GM12872 (cell line): Measurements from ENCODE around the gene SLC25A6.

Experiments
- TF ChIP-seq, protein P1 (sequence below): IDR thresholded peaks from 3 replicates; pipeline ENCODE4 v1.5.1; 2011; ENCODE audit warnings: low read depth, mild to moderate bottlenecking, low read length, moderate library complexity; ENCODE audit not compliant: insufficient read depth

The SLC25A6 gene

DNA sequence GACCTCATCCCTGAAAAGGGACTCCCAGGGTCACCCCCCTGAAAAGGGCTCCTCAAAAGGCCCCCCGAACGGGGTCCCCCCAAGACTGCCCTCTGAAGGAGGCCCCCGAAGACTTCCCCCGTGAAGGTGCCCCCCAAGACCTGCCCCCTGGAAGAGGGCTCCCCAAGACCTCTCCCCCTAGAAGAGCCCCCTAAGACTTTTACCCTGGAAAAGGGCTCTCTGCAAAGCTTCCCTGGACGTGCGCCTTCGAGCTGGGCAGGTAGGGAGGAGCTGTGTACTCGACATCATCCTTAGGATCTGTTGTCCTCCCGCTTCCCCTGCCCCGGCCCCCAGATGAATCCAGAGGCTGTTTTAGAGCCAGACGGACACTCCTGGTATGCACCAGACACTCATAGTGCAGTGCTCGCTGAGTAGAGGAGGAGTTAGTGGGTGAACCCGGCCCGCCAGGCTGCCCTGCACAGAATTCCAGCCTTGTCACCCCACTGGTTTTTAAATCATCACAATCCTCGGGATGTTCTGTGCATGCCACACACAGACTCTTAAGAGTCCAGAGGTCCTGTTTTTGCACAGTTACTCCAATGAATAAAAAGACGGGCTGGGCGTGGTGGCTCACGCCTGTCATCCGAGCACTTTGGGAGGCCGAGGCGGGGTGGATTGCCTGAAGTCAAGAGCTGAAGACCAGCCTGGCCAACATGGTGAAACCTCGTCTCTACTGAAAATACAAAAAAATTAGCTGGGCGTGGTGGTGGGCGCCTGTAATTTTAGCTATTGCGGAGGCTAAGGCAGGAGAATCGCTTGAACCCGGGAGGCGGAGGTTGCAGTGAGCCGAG lies 5.7 kb upstream of the SLC25A6 start:
- TF ChIP-seq, protein P1, sequence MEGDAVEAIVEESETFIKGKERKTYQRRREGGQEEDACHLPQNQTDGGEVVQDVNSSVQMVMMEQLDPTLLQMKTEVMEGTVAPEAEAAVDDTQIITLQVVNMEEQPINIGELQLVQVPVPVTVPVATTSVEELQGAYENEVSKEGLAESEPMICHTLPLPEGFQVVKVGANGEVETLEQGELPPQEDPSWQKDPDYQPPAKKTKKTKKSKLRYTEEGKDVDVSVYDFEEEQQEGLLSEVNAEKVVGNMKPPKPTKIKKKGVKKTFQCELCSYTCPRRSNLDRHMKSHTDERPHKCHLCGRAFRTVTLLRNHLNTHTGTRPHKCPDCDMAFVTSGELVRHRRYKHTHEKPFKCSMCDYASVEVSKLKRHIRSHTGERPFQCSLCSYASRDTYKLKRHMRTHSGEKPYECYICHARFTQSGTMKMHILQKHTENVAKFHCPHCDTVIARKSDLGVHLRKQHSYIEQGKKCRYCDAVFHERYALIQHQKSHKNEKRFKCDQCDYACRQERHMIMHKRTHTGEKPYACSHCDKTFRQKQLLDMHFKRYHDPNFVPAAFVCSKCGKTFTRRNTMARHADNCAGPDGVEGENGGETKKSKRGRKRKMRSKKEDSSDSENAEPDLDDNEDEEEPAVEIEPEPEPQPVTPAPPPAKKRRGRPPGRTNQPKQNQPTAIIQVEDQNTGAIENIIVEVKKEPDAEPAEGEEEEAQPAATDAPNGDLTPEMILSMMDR = no peak

DNA sequence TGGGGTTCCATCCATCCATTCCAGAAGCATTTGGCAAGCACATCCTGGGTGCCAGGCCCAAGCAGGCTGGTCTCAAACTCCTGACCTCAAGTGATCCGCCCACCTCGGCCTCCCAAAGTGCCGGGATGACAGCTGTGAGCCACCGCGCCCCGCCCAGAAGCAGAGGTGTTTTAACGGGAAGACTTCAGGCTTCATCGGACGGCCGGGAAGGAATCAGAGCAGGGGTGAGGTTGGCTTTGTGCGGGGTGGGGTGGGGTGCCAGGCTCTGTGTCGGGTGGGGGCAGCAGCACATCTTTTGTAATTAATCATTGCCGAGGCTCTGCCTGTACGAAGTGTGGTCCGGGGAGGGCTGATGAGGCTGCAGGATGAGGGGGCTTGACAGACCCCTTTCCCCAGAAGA lies 5.1 kb upstream of the SLC25A6 start:
- TF ChIP-seq, protein P1 = no peak

DNA sequence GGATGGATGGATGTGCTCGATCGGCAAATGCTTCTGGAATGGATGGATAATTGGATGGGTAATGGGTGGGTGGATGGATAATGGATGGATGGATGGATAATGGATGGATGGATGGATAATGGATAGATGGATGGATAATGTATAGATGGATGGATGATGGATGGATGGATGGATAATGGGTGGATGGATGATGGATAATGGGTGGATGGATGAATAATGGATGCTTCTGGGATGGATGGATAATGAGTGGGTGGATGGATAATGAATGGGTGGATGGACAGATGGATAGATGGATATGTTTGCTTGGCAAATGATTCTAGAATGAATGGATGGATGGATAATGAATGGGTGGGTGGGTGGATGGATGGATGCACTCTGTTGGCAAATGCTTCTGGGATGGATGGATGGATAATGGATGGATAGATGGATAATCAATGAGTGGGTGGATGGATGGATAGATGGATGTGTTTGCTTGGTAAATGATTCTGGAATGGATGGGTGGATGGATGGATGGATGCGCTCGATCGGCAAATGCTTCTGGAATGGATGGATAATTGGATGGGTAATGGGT lies 3.8 kb upstream of the SLC25A6 start:
- TF ChIP-seq, protein P1 = no peak

DNA sequence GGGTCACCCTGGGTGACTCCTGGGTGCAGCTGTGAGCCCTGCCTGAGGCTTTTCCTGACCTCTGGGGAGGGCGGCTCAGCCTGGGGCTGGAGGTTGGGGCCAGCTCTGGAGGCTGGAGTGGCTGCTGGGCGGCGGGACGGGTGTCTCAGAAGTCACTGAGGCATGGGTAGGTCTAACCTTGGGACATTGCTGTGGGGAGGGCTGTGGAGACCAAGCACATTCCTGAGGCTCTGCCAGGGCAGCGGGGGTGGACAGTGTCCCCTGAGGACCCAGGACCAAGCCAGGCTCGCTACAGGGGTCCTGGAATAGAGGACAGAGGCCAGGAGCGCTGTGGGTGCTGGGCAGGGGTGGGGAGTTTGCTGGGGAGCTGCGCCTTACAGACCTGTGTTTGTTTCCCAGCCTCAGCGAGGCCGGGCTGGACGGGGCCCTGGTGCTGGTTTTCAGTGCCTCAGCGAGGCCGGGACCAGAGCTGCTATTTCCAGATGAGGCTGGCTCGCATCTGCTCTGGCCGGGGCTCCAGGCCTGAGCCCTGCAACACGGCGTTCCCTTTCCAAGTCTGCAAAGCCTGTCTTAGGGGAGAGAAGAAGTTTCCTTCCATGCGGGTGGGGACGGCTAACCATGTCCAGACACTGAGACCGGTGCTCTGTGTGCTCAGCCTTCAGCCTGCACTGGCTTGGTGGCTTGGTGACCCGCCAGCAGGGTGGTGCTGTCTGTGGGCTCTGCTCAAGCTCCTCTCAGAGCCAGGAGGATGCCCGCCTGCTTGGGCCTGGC lies 3.0 kb upstream of the SLC25A6 start:
- TF ChIP-seq, protein P1 = no peak

DNA sequence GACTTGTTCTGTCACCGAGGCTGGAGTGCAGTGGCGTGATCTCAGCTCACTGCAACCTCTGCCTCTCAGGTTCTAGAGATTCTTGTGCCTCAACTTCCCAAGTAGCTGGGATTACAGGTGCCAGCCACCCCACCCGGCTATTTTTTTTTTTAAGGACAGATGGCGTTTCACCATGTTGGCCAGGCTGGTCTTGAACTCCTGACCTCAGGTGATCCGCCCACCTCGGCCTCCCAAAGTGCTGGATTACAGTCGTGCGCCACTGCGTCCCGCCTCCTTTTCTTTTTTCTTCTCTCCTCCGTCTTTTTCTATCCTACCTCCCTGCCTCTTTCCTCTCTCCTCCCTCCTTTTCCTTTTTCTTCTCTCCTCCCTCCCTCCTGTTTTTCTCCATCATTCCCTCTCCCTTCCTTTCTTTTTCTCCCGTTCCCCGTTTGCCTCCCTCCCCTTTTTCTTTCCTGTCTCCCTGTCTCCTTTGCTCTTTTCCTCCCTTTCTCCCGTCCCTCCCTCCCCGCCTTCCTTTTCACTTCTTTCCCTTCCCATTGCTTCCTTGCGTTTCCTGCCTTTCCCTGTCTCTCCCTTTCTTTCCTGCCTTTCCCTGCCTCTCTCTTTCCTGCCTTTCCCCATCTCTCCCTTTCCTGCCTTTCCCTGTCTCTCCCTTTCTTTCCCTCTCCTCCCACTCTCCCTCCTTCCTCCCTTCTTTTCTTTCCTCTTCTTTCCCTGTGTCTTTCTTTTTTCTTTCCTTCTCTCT lies 2.1 kb upstream of the SLC25A6 start:
- TF ChIP-seq, protein P1 = no peak

DNA sequence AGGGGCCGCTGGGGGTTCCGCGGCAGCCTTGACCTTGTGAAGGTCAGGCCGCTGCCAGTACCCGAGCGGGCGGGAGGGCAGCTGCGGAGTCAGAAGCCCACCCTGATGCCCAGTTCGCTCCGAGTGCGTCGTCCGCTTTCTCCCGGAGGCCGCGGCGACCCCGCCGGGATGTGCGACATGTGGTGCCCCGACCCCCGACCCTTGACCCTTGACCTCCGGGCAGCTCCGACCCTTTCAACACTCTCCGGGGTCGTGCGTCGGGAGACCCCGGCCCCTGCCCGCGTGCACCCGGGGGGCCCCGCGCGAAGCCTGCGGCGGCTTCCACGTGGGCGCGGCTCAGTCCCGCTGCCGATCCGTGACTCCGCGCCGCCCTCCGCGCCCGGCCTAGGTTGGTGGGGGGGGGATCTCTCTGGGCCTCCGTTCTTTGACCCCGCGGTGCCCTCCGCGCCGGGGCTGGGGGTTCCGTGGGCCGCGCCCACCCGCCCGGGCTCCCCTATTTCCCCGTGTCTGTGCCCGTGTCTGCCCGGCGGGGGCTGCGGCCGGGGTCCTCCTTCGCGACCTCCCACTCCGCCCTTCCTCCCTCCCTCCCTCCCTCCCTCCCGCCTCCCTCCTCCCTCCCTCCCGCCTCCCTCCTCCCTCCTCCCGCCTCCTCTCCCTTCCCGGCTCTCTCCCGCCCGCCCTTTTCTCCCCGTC lies 609 bp upstream of the SLC25A6 start:
- TF ChIP-seq, protein P1 = no peak
